ENCODE data around the gene P3H2. TPM values are rescaled to one million over a fixed set of nuclear protein-coding genes. Genes with fewer than 3 reads are reported as not detected.

The P3H2 gene
- total and polyA plus RNA-seq, 9 of the 15 experiments (the other 6 are each of a cell fraction or from before 2014, with no cell fraction given) = 0.04 to 0.26 (median 0.22) TPM; not detected in 6

DNA sequence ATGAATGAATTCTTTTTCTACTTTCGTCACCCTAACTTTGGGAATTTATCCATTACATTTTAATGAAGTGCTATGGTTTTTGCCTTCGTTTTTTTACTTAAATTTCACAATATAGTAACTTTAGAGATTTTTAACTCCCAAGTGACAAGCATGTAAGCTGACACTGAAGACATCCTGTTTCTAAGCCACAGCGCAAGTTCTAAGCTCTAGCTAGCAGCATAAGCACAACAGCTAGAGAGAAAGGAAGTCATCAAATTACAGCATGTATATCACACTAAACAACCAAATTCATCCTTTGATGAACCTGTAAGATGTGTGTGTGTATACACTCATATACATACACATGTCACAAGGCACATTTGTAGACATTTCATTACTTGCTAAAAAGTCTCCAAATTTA lies 119.3 kb downstream of the P3H2 start:
- no peak for FAIRE-seq
- TF ChIP-seq CBX3 (IDR thresholded peaks at IDR 0.05; ENCODE audit: borderline replicate concordance in 1 of 2, low read length in 2 of 2) (no peak), ELF1 (tag; IDR thresholded peaks at IDR 0.05) (no peak), L3MBTL2 (IDR thresholded peaks at IDR 0.05) (no peak), CEBPB (tag; IDR thresholded peaks at IDR 0.05) (no peak), FOXP1 (CRISPR knock-in tag; IDR thresholded peaks at IDR 0.05) (no peak), RFX1 (IDR thresholded peaks at IDR 0.05) (no peak), KLF1 (tag; IDR thresholded peaks at IDR 0.05) (no peak)
- TF ChIP-seq, protein P1, sequence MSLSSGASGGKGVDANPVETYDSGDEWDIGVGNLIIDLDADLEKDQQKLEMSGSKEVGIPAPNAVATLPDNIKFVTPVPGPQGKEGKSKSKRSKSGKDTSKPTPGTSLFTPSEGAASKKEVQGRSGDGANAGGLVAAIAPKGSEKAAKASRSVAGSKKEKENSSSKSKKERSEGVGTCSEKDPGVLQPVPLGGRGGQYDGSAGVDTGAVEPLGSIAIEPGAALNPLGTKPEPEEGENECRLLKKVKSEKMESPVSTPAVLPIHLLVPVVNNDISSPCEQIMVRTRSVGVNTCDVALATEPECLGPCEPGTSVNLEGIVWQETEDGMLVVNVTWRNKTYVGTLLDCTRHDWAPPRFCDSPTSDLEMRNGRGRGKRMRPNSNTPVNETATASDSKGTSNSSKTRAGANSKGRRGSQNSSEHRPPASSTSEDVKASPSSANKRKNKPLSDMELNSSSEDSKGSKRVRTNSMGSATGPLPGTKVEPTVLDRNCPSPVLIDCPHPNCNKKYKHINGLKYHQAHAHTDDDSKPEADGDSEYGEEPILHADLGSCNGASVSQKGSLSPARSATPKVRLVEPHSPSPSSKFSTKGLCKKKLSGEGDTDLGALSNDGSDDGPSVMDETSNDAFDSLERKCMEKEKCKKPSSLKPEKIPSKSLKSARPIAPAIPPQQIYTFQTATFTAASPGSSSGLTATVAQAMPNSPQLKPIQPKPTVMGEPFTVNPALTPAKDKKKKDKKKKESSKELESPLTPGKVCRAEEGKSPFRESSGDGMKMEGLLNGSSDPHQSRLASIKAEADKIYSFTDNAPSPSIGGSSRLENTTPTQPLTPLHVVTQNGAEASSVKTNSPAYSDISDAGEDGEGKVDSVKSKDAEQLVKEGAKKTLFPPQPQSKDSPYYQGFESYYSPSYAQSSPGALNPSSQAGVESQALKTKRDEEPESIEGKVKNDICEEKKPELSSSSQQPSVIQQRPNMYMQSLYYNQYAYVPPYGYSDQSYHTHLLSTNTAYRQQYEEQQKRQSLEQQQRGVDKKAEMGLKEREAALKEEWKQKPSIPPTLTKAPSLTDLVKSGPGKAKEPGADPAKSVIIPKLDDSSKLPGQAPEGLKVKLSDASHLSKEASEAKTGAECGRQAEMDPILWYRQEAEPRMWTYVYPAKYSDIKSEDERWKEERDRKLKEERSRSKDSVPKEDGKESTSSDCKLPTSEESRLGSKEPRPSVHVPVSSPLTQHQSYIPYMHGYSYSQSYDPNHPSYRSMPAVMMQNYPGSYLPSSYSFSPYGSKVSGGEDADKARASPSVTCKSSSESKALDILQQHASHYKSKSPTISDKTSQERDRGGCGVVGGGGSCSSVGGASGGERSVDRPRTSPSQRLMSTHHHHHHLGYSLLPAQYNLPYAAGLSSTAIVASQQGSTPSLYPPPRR (CRISPR knock-in tag; IDR thresholded peaks at IDR 0.05; ENCODE audit: borderline replicate concordance) = no peak
- TF ChIP-seq, protein P2, sequence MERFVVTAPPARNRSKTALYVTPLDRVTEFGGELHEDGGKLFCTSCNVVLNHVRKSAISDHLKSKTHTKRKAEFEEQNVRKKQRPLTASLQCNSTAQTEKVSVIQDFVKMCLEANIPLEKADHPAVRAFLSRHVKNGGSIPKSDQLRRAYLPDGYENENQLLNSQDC (CRISPR knock-in tag; IDR thresholded peaks at IDR 0.05) = no peak
- TF ChIP-seq, protein P3, sequence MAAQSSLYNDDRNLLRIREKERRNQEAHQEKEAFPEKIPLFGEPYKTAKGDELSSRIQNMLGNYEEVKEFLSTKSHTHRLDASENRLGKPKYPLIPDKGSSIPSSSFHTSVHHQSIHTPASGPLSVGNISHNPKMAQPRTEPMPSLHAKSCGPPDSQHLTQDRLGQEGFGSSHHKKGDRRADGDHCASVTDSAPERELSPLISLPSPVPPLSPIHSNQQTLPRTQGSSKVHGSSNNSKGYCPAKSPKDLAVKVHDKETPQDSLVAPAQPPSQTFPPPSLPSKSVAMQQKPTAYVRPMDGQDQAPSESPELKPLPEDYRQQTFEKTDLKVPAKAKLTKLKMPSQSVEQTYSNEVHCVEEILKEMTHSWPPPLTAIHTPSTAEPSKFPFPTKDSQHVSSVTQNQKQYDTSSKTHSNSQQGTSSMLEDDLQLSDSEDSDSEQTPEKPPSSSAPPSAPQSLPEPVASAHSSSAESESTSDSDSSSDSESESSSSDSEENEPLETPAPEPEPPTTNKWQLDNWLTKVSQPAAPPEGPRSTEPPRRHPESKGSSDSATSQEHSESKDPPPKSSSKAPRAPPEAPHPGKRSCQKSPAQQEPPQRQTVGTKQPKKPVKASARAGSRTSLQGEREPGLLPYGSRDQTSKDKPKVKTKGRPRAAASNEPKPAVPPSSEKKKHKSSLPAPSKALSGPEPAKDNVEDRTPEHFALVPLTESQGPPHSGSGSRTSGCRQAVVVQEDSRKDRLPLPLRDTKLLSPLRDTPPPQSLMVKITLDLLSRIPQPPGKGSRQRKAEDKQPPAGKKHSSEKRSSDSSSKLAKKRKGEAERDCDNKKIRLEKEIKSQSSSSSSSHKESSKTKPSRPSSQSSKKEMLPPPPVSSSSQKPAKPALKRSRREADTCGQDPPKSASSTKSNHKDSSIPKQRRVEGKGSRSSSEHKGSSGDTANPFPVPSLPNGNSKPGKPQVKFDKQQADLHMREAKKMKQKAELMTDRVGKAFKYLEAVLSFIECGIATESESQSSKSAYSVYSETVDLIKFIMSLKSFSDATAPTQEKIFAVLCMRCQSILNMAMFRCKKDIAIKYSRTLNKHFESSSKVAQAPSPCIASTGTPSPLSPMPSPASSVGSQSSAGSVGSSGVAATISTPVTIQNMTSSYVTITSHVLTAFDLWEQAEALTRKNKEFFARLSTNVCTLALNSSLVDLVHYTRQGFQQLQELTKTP (IDR thresholded peaks at IDR 0.05; ENCODE audit: low read depth in 1 of 2, partially characterized antibody in 2 of 2) = no peak
- TF ChIP-seq, protein P4, sequence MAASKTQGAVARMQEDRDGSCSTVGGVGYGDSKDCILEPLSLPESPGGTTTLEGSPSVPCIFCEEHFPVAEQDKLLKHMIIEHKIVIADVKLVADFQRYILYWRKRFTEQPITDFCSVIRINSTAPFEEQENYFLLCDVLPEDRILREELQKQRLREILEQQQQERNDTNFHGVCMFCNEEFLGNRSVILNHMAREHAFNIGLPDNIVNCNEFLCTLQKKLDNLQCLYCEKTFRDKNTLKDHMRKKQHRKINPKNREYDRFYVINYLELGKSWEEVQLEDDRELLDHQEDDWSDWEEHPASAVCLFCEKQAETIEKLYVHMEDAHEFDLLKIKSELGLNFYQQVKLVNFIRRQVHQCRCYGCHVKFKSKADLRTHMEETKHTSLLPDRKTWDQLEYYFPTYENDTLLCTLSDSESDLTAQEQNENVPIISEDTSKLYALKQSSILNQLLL (CRISPR knock-in tag; IDR thresholded peaks at IDR 0.05; ENCODE audit: borderline replicate concordance) = no peak

More for the DNA sequence above, 119.3 kb downstream of the P3H2 start:
- no peaks in the 10 kb centered on the region for H3K36me3 ChIP-seq (ENCODE audit: control insufficient read depth, insufficient read depth, low read length)
- no peak for DNase-seq (ENCODE audit: extremely low read depth in 1 of 4, low spot score in 3 of 4)
- no peak overlapping the region for H3K4me2 ChIP-seq (ENCODE audit: insufficient read depth, low read length)
- H3K4me3 ChIP-seq = no peak overlapping the region
- no peaks in the 10 kb centered on the region for H3K79me2 ChIP-seq (ENCODE audit: control insufficient read depth, insufficient read depth, low read length)
- H3K9ac ChIP-seq (ENCODE audit: insufficient read depth in 1 of 2, low read depth in 2 of 2, low read length in 2 of 2) = no peak overlapping the region
- in situ Hi-C loops (cut with MboI) = no loop called here
- H3K27me3 ChIP-seq (ENCODE audit: control insufficient read depth in 2 of 2, insufficient read depth in 2 of 2, low read length in 2 of 2) = no peaks in the 10 kb centered on the region
- no peaks in the 10 kb centered on the region for H4K20me1 ChIP-seq (replicated peaks; ENCODE audit: control insufficient read depth, insufficient read depth, low read length)
- H3K27ac ChIP-seq (ENCODE audit: extremely low read depth, low read depth, low read length) = no peak overlapping the region
- H3K9me3 ChIP-seq (replicated peaks; ENCODE audit: control insufficient read depth, insufficient read depth, low read depth, low read length) = no peaks in the 10 kb centered on the region
- WGBS (ENCODE audit: insufficient coverage, low coverage, missing lambda C conversion rate) = 2% methylated on average over 3 of the region's 3 CpGs
- no TSS peak for BruUV-seq (replicated peaks)
- ATAC-seq = no peak
- H3K4me1 ChIP-seq (replicated peaks in 1 of 2; ENCODE audit: control insufficient read depth in 2 of 2, insufficient read depth in 2 of 2, low read length in 2 of 2) = no peaks in the 10 kb centered on the region
- intact Hi-C loops (cut with micrococcal nuclease) = no loop called here
- CTCF ChIA-PET (ENCODE audit: low intra/inter-chr PET ratio) = no interaction called here
- H3K9me1 ChIP-seq (ENCODE audit: control insufficient read depth, insufficient read depth, low read length) = no peaks in the 10 kb centered on the region
- POLR2A ChIA-PET = no interaction called here
- no peak overlapping the region for H2AFZ ChIP-seq (ENCODE audit: low read depth, low read length)
